Subcutaneous adipose tissue (tissue), 4 donors: ENCODE measurements around the gene SCP2. TPM values are rescaled to one million over a fixed set of nuclear protein-coding genes. Genes with fewer than 3 reads are reported as not detected.

ENCODE experiments used
- CTCF ChIP-seq: fragments of 450-650 bp; IDR thresholded peaks from one replicate; pipeline ENCODE4 v1.5.1; 2016; ENCODE audit warnings: low read depth, mild to moderate bottlenecking, control low read depth, antibody characterized with exemption, moderate library complexity
- total RNA-seq, 4 donors: library from RNA; depleted of rRNA; stranded (reverse); fragments of >200 nt; gene quantifications; one replicate each; pipeline ENCODE4 v1.1.0, GENCODE V29; 2016

Gene SCP2
- total RNA-seq, 4 donors from 2014 or later, result 152 to 223 (median 170) TPM

GRCh38 chr1:52913014-52913413 is 14.1 kb upstream of the SCP2 start:
- TF ChIP-seq CTCF, result no peak

GRCh38 chr1:52913537-52913936 is 13.5 kb upstream of the SCP2 start:
- TF ChIP-seq CTCF, result no peak

- no peak for TF ChIP-seq CTCF
These were observed 12.6 kb upstream of the SCP2 start for GRCh38 chr1:52914463-52914862.

GRCh38 chr1:52915211-52915854 is 11.7 kb upstream of the SCP2 start:
- TF ChIP-seq CTCF, result no peak

GRCh38 chr1:52915855-52916220 is 11.2 kb upstream of the SCP2 start:
- TF ChIP-seq CTCF, result no peak

GRCh38 chr1:52916241-52916975 is 10.7 kb upstream of the SCP2 start:
- no peak for TF ChIP-seq CTCF

GRCh38 chr1:52917156-52917555 is 9.9 kb upstream of the SCP2 start:
- no peak for TF ChIP-seq CTCF
